ENCODE results near the gene PEX10.

DNA sequence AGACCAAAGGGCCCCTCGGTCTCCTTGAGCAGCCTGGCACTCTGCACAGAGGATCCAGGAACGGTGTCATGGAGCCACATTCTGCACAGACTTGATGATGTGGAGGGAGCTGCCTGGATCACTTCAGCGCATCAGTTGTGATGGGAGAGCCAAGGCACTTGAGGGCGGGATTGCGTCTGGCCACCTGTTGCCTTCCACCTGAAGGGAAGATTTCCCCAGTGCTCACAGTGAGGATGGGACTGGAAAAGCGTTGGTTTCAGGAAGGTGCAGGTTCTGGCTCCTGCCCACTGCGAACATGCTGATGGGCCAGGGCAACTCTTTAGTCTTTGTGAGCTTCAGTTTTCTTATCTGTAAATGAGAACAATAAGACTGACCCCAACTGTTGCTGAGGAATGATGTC, 18.1 kb downstream of the PEX10 start:
- TF ChIP-seq CTCF (IDR thresholded peaks at IDR 0.05 in 4 of 5, conservative IDR thresholded peaks at IDR 0.05 in 1 of 5) (no peak), POLR2A (IDR thresholded peaks at IDR 0.05) (no peak)

All from gastrocnemius medialis (tissue), 4 donors.